HEK293 (cell line): Measurements from ENCODE around the gene RPS19.

Source experiments
- CTCF ChIA-PET: fragments of 350-600 bp; formaldehyde crosslinking; extraction: SDS; loops from one replicate; lab custom pipeline; 2021; ENCODE audit warnings: antibody characterized with exemption; lab: Yijun Ruan, JAX
- POLR2A ChIA-PET: fragments of 300-600 bp; formaldehyde crosslinking; extraction: SDS; loops from one replicate; lab custom pipeline; 2020; ENCODE audit warnings: antibody characterized with exemption, inconsistent platforms; lab: Yijun Ruan, JAX
- H3K27ac ChIP-seq: fragments of 200-500 bp; sonication (Bioruptor generic); 2 replicates; pipeline ENCODE4 v1.5.1; 2014; ENCODE audit warnings: low read depth, low read length, control low read depth, inconsistent platforms; ENCODE audit errors: extremely low read depth
- H3K36me3 ChIP-seq, 2 experiments: fragments of 200-500 bp in 1 of 2; sonication (Bioruptor generic) in 1 of 2; 1 replicate in 1 of 2; 2 replicates in 1 of 2; pipeline ENCODE4 v1.5.1; 2014 to 2017; ENCODE audit warnings: inconsistent platforms in 2 of 2, low read length in 2 of 2; ENCODE audit not compliant: control insufficient read depth in 2 of 2, insufficient read depth in 1 of 2
- H3K4me1 ChIP-seq: fragments of 200-500 bp; sonication (Bioruptor generic); 2 replicates; pipeline ENCODE4 v1.5.1; 2014; ENCODE audit warnings: mild to moderate bottlenecking, low read length, inconsistent platforms; ENCODE audit not compliant: control insufficient read depth, insufficient read depth
- H3K4me3 ChIP-seq: 2 replicates; pipeline ENCODE4 v1.5.1; 2011; ENCODE audit warnings: low read depth, mild to moderate bottlenecking, control low read depth, low read length, moderate library complexity
- H3K9me3 ChIP-seq: fragments of 200-500 bp; sonication (Bioruptor generic); 2 replicates; pipeline ENCODE4 v1.5.1; 2014; ENCODE audit warnings: low read depth, low read length, inconsistent platforms; ENCODE audit not compliant: control insufficient read depth, insufficient read depth
- BCL11B ChIP-seq: fragments of 450-650 bp; formaldehyde crosslinking; IDR thresholded peaks from 2 replicates; pipeline ENCODE4 v1.5.1; 2016; ENCODE audit warnings: low read depth, missing biosample characterization, missing genetic modification characterization
- FEZF1 ChIP-seq: fragments of 450-650 bp; formaldehyde crosslinking; IDR thresholded peaks from 2 replicates; pipeline ENCODE4 v1.5.1; 2016; ENCODE audit warnings: missing biosample characterization, missing genetic modification characterization
- GLI2 ChIP-seq: fragments of 450-650 bp; formaldehyde crosslinking; IDR thresholded peaks from 2 replicates; pipeline ENCODE4; 2017; ENCODE audit warnings: missing biosample characterization, missing genetic modification characterization, low read depth, borderline replicate concordance
- GLI4 ChIP-seq: fragments of 450-650 bp; formaldehyde crosslinking; IDR thresholded peaks from 2 replicates; pipeline ENCODE4 v1.5.1; 2016; ENCODE audit warnings: missing biosample characterization, missing genetic modification characterization
- IKZF3 ChIP-seq: fragments of 450-650 bp; IDR thresholded peaks from 2 replicates; pipeline ENCODE4 v1.5.0; 2018; ENCODE audit warnings: missing biosample characterization, mild to moderate bottlenecking, missing genetic modification characterization, moderate library complexity
- SP2 ChIP-seq: fragments of 450-650 bp; formaldehyde crosslinking; IDR thresholded peaks from 2 replicates; pipeline ENCODE4 v1.5.1; 2016; ENCODE audit warnings: missing biosample characterization, missing genetic modification characterization
- ZBTB6 ChIP-seq: fragments of 450-650 bp; formaldehyde crosslinking; IDR thresholded peaks from 2 replicates; pipeline ENCODE4 v1.5.1; 2017; ENCODE audit warnings: missing biosample characterization, missing genetic modification characterization
- ZFP69B ChIP-seq: fragments of 450-650 bp; formaldehyde crosslinking; IDR thresholded peaks from 2 replicates; pipeline ENCODE4 v1.5.1; 2016; ENCODE audit warnings: missing biosample characterization, missing genetic modification characterization
- ZNF391 ChIP-seq: fragments of 450-650 bp; formaldehyde crosslinking; IDR thresholded peaks from 2 replicates; pipeline ENCODE4 v1.5.1; 2016; ENCODE audit warnings: low read depth, missing biosample characterization, missing genetic modification characterization, borderline replicate concordance
- ZNF423 ChIP-seq: fragments of 450-650 bp; formaldehyde crosslinking; IDR thresholded peaks from 2 replicates; pipeline ENCODE4 v1.5.1; 2016; ENCODE audit warnings: missing biosample characterization, missing genetic modification characterization
- ZNF529 ChIP-seq: fragments of 450-650 bp; formaldehyde crosslinking; IDR thresholded peaks from 2 replicates; pipeline ENCODE4 v1.5.1; 2017; ENCODE audit warnings: missing genetic modification characterization, missing biosample characterization; ENCODE audit not compliant: insufficient replicate concordance
- ZNF561 ChIP-seq: fragments of 450-650 bp; IDR thresholded peaks from 2 replicates; pipeline ENCODE4 v1.5.1; 2018; ENCODE audit warnings: missing biosample characterization, missing genetic modification characterization, borderline replicate concordance
- ZNF596 ChIP-seq: fragments of 450-650 bp; IDR thresholded peaks from 2 replicates; pipeline ENCODE4 v1.5.0; 2018; ENCODE audit warnings: missing biosample characterization, mild to moderate bottlenecking, missing genetic modification characterization, moderate library complexity
- ZNF785 ChIP-seq: fragments of 450-650 bp; formaldehyde crosslinking; IDR thresholded peaks from 2 replicates; pipeline ENCODE4 v1.5.1; 2016; ENCODE audit warnings: missing biosample characterization, missing genetic modification characterization
- ZNF792 ChIP-seq: fragments of 450-650 bp; formaldehyde crosslinking; IDR thresholded peaks from 2 replicates; pipeline ENCODE4 v1.5.1; 2016; ENCODE audit warnings: missing biosample characterization, missing genetic modification characterization
- ZNF837 ChIP-seq: fragments of 450-650 bp; formaldehyde crosslinking; IDR thresholded peaks from 2 replicates; pipeline ENCODE4 v1.5.1; 2016; ENCODE audit warnings: missing biosample characterization, missing genetic modification characterization
- ZNF843 ChIP-seq: fragments of 450-650 bp; formaldehyde crosslinking; IDR thresholded peaks from 2 replicates; pipeline ENCODE4 v1.5.1; 2016; ENCODE audit warnings: missing biosample characterization, missing genetic modification characterization
- TF ChIP-seq, protein P1 (sequence below): fragments of 450-650 bp; formaldehyde crosslinking; IDR thresholded peaks from 2 replicates; pipeline ENCODE4 v1.5.1; 2016; ENCODE audit warnings: missing biosample characterization, missing genetic modification characterization
- TF ChIP-seq, protein P2 (sequence below): fragments of 450-650 bp; formaldehyde crosslinking; IDR thresholded peaks from 2 replicates; pipeline ENCODE4; 2016; ENCODE audit warnings: missing biosample characterization, missing genetic modification characterization

RPS19 gene

GRCh38 chr19:41811036-41811435 is 49.0 kb upstream of the RPS19 start (continued):
- TF ChIP-seq, protein P1, sequence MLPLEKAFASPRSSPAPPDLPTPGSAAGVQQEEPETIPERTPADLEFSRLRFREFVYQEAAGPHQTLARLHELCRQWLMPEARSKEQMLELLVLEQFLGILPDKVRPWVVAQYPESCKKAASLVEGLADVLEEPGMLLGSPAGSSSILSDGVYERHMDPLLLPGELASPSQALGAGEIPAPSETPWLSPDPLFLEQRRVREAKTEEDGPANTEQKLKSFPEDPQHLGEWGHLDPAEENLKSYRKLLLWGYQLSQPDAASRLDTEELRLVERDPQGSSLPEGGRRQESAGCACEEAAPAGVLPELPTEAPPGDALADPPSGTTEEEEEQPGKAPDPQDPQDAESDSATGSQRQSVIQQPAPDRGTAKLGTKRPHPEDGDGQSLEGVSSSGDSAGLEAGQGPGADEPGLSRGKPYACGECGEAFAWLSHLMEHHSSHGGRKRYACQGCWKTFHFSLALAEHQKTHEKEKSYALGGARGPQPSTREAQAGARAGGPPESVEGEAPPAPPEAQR (tag by site-specific recombination) = no peak
- TF ChIP-seq ZNF391 = no peak
- no peak for TF ChIP-seq IKZF3

- Histone ChIP-seq H3K4me3 (no peak overlapping the region), H3K36me3 (no peaks in the 10 kb centered on the region), H3K4me1 (no peaks in the 10 kb centered on the region), H3K9me3 (no peaks in the 10 kb centered on the region), H3K27ac (no peak overlapping the region)
- POLR2A ChIA-PET = no interaction called here
- CTCF ChIA-PET = interaction anchor here (0.8 to 4.0 kb wide), 7 partner anchors 11 to 170 kb away, joined by 3 to 27 read pairs (median 9); partner anchors contain the start of gene CEACAM3
- TF ChIP-seq GLI4 (tag by site-specific recombination) = no peak
- no peak for TF ChIP-seq FEZF1 (tag by site-specific recombination)
Observed at GRCh38 chr19:41811981-41812380, 48.1 kb upstream of the RPS19 start.

DNA sequence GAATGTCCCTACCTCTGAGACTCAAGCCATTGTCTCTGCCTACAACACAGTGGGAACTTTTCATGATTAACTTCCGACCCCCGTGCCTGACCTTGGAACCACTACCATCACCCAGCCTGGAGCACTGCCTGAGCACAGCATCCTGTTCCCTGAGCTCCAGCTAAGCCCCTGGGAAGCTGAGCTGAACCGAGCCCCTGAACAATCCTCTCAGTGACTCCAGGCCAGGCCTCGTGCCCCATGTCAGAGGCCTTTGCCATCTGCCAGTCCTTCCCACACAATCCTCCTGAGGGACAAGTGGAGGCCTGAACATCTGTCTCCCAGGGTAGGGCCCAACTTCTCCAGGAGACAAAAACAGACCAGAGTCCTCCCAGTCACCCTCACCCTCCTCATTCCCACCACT is 46.1 kb upstream of the RPS19 start:
- TF ChIP-seq SP2 (tag by site-specific recombination) (no peak), ZNF837 (tag by site-specific recombination) (no peak), ZNF596 (tag by site-specific recombination) (no peak), BCL11B (no peak), ZNF843 (tag by site-specific recombination) (no peak), ZNF785 (tag by site-specific recombination) (no peak), ZFP69B (tag by site-specific recombination) (no peak), ZNF423 (no peak), ZBTB6 (tag by site-specific recombination) (no peak)
- H3K9me3 ChIP-seq = no peaks in the 10 kb centered on the region
- H3K4me3 ChIP-seq = no peak overlapping the region
- H3K27ac ChIP-seq = no peak overlapping the region
- ChIA-PET CTCF (interaction anchor here (1.1 to 4.0 kb wide), 5 partner anchors 19 to 62 kb away, joined by 3 to 27 read pairs (median 7); no protein-coding TSS in a partner anchor), POLR2A (no interaction called here)
- no peaks in the 10 kb centered on the region for H3K36me3 ChIP-seq
- no peaks in the 10 kb centered on the region for H3K4me1 ChIP-seq

- CTCF ChIA-PET = interaction anchor here (1.3 to 13.3 kb wide), 4 partner anchors 20 to 63 kb away, joined by 3 to 202 read pairs (median 8); partner anchors contain the start of gene CEACAM3
- no peaks in the 10 kb centered on the region for H3K9me3 ChIP-seq
Observed at GRCh38 chr19:41815301-41815700, 44.8 kb upstream of the RPS19 start.

More at GRCh38 chr19:41815301-41815700, 44.8 kb upstream of the RPS19 start:
- Histone ChIP-seq H3K4me3 (no peak overlapping the region), H3K36me3 (no peaks in the 10 kb centered on the region), H3K4me1 (no peaks in the 10 kb centered on the region), H3K27ac (no peak overlapping the region)
- TF ChIP-seq ZNF561 (tag by site-specific recombination) (no peak), GLI2 (tag by site-specific recombination) (no peak), ZNF529 (tag by site-specific recombination) (peak; percentile 94), ZNF792 (no peak)
- TF ChIP-seq, protein P2, sequence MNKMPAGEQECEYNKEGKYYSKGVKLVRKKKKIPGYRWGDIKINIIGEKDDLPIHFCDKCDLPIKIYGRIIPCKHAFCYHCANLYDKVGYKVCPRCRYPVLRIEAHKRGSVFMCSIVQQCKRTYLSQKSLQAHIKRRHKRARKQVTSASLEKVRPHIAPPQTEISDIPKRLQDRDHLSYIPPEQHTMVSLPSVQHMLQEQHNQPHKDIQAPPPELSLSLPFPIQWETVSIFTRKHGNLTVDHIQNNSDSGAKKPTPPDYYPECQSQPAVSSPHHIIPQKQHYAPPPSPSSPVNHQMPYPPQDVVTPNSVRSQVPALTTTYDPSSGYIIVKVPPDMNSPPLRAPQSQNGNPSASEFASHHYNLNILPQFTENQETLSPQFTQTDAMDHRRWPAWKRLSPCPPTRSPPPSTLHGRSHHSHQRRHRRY (tag by site-specific recombination) = no peak
- POLR2A ChIA-PET = no interaction called here
